Activated CD4-positive, alpha-beta T cell treated with anti-CD3 and anti-CD28 coated beads, Interleukin-10, Interleukin-2, amounts not matched to agents 100 ng/mL and 50 ng/mL, durations not matched to agents 16 hours and 8 hours (primary cell): ENCODE data around the gene PTGES.
"Not testable (repeated sequence)": the region's sequence is repeated elsewhere in the genome, so short reads cannot be mapped to it uniquely, and the experiment has no call there.

Source experiments
- DNase-seq: peaks from one replicate; pipeline ENCODE4 v3.0.0-alpha.2; 2020

Gene PTGES, protein sequence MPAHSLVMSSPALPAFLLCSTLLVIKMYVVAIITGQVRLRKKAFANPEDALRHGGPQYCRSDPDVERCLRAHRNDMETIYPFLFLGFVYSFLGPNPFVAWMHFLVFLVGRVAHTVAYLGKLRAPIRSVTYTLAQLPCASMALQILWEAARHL

DNA sequence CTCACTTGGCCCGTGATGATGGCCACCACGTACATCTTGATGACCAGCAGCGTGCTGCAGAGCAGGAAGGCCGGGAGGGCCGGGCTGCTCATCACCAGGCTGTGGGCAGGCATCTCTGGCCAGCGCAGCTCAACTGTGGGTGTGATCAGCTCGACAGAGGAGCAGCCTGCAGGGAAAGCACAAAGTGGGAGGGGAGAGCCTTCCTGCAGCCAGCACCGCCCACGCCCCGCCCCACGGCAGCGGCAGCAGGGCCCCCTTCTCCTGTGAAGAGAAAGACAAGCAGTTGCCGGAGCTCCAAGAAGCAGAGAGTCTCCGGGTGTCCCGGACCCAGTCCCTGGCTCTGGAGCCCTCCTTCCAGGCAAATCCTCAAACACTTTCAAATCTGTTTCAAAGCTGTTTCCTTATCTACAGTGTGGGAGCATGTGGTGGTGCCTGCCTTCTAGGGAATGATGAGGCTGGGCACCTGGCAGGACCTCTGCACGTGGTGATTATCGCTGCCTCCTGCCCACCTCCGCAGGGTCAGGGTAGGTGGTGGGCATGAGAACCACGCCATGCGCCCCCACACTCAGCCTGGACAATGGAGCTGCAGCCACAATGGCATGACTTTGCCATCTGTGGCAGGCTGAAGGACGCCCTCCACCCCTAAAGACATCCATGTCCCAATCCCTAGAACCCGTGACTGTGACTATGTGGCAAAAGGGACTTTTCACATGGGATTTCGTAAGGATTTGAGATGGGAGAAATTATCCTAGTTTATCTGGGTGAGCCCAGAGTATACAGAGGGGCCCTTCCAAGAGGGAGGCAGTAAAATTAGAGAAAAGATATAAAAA, at the start of gene PTGES:
PTGES (minus strand) TSS at position 143 of the 830 bp plus-strand sequence; CDS start at position 113, 30 bp downstream.
- peak; percentile 44 for DNase-seq

DNA sequence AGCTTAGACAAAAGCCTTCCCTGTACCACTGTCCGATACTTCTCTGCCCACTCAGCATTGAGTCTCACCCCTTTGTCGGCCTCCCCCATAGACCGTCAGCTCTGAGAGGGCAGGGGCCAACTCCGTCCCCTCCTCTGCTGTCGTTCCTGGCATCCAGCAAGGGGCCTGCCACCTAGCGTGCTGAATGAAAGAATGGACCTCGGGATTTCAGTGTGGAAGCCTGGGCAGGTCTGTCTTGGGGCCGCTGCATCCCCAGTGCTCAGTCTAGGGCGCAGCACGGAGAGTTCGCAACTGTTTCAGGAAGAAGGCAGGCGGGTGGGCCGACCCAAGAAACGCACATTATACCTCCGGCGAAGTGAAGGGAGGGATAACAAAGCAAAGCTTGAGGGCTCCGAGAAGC, 48.7 kb upstream of the PTGES start:
- DNase-seq: no peak

DNA sequence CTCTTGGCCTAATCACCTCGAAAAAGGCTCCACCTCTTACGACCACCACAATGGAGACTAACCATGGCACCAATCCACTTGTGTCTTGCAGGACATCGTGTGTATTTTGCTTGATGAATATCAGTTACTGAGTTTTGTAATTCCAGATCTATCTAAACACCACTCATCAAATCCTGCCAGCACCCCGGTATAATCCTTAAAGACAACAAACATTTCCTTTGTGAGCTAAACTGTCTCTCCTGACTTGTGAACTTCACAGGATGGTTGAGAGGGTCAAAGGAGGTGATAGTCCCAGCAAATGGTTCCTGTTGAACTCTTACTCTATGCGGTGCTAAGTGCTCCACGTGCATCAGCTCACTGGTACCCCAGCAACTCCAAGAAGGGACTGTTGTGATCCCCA, 46.1 kb upstream of the PTGES start:
- DNase-seq: no peak

DNA sequence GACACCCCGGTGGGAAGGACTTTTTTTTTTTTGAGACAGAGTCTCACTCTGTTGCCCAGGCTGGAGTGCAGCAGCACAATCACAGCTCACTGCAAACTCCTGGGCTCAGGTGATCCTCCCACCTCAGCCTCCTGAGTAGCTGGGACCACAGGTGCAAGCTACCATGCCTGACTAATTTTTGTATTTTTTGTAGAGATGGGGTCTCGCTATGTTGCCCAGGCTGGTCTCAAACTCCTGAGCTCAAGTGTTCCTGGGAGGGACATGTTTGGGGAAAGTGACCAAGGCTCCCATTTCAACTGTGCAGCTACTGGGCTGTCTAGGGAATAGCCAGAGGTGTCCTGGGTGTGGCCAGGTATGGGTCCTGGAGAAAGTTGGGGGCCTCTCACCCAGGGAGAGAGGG, 43.2 kb upstream of the PTGES start:
- not testable (repeated sequence) for DNase-seq

DNA sequence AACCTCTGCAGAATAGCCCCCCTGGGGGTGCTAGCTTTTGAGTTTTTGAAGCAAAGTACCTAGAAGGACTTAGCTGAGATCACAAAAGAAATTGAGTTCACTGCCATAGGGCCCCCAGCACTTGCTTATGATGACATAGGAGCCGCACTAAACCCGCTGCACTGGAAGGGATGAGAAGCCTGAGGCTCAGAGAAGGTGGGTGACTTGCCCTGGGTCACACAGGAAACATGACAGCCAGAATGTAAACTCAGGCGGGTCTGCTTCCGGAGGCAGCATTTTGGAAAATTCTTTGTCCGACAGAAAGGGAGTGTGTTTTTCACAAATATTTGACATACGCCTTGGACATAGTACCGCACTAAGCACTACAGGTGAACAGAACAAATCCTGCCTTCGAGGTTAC, 41.7 kb upstream of the PTGES start:
- no peak for DNase-seq

DNA sequence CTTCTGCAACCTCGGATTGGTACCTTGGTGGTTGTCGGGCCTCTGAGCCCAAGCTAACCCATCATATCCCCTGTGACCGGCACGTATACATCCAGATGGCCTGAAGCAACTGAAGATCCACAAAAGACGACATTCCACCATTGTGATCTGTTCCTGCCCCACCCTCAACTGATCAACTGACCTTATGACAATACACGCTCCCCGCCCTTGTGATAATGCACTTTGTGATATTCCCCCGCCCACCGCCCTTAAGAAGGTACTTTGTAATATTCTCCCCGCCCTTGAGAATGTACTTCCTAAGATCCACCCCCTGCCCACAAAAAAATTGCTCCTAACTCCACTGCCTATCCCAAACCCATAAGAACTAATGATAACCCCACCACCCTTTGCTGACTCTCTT, 33.6 kb upstream of the PTGES start:
- DNase-seq: no peak

DNA sequence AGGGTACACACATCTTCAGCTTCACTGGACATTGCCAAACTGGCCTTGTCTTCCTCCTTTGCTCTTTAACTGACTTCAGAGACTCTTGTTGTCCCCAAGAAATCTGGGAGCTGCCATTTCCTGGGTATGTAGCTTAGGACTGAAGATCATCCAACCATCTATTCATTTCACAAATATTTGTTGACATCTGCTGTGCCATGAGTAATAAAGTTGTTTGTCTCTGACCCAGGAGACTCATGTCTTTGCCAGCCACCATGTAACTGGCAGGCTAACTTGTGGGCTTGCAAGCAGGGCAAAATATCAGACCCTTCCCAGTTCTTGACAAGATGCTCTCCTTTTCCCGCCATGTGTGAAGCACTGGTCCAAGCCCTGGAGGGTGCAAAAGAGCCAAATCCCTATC, 33.0 kb upstream of the PTGES start:
- DNase-seq: no peak

DNA sequence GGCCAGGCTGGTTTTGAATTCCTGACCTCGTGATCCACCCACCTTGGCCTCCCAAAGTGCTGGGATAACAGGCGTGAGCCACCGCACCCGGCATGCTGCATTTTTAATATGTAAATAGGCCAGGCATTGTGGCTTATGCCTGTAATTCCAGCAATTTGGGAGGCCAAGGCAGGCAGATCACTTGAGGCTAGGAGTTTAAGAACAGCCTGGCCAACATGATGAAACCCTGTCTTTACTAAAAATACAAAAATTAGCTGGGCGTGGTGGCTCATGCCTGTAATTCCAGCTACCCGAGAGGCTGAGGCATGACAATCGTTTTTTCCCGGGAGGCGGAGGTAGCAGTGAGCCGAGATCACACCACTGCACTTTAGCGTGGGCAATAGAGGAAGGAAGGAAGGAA, 32.1 kb upstream of the PTGES start:
- not testable (repeated sequence) for DNase-seq

DNA sequence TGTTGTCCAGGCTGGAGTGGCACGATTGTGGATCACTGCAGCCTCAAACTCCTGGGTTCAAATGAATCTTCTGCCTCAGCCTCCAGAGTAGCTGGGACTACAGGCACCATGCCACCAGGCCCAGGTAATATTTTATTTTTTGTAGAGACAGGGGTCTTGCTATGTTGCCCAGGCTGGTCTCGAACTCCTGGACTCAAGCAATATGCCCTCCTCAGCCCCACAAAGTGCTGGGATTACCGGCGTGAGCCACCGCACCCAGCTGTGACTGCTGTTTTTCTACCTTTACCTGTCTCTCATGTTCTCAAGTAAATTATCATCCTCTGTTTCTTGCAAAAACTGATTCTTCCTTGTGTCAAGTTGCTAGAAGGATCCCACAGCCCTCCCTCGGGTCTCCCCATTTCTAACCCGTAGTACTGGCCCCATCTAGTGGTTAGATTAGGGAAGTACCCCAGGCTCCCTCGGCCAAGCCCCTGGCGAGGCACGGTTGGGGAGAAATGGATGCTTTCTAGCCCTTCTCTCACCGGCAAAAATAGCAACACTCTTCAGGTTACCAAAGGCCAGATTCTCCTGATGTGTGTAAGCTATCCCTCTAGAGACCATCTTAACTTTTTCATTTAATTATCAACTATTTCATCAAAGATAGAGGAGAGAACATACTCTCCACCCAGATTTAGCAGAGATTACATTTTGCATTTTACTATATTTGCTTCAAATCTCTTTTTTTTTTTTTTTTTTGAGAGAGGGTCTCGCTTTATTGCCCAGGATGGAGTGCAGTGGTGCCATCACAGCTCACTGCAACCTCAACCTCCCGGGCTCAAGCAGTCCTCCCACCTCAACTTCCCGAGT, 30.9 kb upstream of the PTGES start:
- peak; percentile 81 for DNase-seq

DNA sequence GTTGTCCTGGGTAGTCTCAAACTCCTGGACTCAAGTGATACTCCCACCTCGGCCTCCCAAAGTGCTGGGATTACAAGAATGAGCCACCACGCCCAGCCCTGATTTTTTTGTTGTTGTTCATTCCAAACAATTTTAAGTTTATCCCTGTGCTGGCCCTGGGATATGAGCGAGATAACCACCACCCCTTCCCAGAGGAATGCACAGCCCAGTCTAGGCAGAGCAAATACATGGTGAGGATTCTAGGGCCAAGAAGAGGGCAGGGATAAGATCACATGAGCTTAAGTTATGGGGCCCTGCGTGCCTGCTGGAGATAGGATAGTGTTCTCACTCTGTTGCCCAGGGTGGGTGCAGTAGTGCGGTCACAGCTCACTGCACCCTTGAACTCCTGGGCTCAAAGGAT, 29.1 kb upstream of the PTGES start:
- no peak for DNase-seq

DNA sequence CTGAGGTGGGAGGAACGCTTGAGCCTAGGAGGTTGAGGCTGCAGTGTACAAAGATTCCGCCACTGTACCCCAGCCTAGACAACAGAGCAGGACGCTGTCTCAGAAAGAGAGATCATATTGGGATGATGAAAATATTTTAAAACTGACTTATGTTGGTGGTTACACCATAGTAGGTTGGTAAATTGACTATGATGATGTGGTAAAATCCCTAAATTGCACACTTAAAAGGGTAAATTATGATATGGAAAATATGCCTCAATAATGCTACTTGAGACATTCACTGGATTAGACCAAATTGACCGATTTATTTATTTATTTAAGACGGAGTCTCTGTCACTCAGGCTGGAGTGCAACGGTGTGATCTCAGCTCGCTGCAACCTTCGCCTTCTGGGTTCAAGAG, 28.3 kb upstream of the PTGES start:
- DNase-seq: no peak

DNA sequence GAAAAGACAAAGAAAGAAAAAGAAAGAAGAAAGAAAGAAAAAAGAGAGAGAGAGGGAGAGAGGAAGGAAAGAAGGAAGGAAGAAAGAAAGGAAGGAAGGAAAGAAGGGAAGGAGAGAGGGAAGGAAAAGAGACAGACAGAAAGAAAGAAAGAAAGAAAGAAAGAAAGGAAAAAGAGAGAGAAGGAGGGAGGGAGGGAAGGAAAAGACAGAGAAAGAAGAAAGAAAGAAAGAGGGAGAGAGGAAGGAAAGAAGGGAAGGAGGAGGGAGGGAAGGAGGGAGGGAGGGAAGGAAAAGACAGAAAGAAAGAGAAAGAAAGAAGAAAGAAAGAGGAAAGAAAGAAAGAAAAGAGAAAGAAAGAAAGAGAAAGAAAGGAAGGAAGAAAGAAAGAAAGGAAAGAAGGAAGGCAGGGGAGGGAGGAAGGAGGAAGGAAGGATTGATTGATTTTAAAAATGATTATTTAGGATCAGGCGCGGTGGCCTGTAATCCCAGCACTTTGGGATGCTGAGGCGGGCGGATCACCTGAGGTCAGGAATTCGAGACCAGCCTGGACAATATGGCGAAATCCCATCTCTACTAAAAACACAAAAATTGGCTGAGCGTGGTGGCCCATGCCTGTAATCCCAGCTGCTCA, 26.8 kb upstream of the PTGES start:
- DNase-seq: no peak

DNA sequence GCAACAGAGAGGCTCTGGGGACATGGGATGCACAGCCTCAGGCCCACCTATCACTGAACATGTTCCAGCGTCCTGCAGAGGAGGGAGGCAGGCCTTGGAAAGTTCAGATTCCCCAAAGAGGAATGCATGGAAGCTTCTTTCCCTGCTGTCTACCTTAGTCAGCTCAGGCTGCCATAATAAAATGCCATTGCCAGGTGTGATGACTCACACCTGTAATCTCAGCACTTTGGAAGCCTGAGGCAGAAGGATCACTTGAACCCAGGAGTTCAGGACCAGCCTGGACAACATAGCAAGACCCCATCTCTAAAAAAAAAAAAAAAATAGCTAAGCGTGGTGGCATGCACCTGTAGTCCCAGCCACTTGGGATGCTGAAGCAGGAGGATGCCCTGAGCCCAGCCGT, 25.6 kb upstream of the PTGES start:
- no peak for DNase-seq

DNA sequence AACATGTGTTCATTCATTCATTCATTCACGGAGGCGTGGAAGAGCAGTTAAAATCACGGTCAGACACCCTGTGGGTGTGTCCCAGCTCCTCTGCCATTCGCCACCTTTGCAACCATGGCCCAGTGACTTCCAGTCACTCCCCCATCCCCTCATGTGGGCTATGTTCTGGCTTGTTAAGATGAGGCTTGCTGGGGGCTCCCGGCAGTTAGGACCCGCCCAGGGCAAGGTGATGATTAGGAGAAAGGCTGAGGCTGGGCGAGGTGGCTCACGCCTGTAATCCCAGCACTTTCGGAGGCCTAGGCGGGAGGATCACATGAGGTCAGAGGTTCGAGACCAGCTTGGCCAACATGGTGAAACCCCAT, 24.9 kb upstream of the PTGES start:
- DNase-seq: no peak

DNA sequence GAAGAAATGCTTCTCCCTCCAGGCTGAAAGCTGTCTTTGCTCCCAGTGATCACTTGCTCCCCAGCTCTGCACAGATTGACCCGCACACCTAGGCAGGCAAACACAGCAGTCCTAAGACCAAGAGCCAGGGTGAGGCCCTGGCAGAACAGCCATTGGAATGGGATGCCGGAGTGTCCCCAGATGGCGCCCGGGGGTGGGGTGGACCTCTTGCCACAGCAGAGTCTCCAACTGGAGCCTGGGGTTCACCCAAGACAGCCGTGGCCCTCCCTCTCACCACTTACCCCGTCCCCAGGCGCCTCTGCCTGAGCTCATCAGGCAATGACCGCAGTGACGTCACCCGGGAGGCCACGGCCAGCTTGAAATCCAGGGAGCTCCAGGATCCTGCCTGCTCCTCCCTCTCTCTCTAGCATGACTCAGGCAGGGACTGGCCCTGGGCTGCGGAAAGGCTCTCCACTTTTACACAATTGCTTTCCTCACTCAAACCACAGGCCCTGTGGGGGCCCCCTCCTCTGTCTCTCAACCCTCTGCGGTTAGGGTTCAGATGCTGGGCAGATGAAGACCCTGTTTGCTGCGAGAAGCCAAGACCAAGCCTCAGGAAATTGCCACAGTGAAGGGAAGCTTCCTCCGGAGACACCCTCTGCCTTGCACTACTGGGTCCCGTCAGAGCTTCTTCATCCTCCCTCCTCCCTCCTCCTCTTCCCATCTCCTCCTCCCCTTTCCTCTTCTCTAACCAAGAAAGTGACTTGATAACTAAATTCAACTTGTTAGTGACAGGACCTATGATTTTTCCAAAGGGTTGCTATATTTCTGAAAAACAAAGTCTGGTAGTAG, 24.3 kb upstream of the PTGES start:
- peak; percentile 52 for DNase-seq

DNA sequence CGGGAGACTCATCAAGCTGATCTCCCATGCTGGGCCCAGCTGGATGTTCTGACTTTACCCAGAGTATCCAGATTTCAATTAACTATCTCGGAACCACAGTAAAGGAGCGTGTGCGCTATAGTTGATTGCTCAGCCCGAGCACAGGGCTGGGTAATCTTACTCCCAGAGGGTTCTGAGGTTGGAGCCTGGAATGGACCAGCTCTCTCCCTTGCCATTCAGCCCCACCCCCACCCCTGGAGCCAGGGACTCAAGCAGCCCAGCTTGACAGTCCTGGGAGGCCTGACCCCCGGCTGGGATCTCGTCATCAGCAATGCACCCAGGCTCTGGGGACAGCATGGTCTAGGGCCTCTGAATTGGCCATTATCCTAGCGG, 23.7 kb upstream of the PTGES start:
- no peak for DNase-seq

DNA sequence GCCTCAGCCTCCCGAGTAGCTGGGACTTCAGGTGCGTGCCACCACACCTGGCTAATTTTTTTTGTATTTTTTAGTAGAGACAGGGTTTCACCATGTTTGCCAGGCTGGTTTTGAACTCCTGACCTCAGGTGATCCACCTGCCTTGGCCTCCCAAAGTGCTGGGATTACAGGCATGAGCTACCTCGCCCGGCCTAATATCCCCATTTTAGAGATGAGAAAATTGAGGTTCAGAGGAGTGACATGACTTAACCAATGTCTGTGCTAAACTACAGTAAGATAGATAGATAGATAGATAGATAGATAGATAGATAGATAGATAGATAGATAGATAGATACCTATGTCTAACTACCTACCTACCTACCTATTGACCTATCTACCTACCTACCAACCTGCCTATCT, 23.3 kb upstream of the PTGES start:
- DNase-seq: not testable (repeated sequence)

DNA sequence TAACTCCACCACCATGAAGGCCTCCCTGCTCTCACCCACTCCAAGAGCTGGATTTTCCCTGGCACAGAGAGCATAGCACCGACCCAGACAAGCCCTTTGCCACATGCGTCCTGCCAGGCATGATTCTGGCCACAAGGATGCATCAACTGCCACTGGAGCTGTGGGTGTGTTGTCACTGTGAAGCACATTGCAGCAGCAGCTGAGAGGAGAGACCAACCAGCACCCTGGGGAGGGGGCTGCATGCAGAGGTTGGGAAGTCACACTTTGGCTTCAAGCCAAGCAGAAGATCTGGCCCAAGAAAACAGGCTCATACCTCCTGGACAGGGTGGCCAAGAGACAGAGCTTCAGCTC, 22.6 kb upstream of the PTGES start:
- DNase-seq: no peak

DNA sequence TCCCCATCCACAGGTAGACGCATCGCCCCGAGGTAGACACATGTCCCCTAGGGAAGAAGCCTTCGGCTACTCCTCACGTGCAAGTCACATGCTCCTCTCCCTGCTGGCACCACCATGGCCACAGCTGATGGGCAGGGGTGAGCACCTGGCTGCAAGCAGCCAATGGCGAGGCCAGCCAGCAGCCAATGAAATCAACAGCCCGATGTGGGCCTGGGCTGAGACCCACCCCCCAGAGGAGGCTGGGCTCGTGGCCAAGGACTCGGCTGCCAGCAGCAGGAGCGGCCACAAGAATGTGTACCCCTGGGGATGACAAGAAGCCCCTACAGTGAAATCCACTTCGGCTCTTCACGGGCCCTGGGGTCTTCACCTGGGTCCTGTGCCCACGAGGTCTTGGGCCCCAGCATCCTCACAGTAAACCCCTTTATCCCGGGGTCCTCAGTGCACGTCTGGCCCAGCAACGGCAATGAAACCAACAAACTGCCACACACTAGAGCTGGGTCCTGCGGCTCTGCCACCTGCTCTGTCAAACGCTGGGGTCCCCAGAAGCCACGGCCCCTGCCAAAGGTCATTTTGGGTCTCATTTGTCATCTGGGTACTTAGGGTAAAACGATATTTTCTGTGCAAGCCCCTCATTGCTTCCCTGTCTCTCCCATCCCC, 22.1 kb upstream of the PTGES start:
- no peak for DNase-seq

DNA sequence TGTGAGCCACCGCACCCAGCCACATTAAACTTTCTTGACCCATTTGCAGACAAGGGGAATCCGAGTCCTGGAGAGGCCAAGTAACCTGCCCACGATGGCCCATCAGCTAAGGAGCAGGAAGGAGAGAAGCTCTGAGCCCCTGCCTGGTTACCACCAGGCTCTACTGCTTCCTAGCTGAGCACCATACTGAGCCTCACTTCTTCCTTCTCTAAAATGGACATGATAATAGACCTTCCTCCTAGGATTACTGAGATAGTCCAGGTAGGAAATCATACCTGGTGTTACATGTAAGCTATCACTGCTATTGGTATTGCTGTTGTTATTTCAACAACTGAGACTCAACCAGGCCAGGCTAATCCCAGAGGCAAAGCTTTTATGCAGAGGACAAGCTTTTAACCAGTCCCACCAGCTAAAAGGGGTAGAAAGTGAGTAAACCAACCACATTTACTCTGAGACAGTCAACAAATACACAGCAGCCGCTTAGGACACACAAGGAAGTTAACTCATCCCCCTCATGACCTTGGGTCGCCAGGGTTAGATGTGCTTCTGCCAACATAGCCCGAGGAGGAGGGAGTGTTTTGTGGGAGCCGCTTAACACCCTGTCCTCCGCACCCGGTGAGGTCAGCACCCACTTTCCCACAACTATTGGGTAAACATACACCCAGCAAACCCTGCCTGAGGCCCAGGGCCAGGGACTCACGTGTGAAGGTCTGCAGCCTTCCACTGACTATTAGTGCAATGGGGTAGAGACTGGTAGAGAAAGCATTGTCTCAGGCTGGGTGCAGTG, 20.6 kb upstream of the PTGES start:
- no peak for DNase-seq

DNA sequence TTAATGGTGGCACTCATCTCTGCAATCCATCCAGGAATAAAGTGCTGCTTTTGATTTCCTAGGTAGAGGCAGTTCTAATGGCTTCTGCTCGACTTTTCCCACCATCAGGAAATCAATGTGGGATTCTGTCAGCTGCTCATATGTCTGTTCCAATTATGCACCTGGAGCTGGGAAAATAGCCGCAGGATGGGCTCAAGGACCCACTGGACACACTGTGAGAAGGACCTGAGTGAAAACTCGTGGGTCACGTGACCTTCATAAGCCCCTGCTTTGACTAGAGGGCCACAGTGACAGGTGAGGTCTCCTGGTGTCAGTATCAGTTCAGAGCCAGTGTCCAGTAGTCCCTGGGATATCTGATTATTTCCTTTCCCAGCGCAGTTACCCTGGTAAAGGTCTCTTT, 17.9 kb upstream of the PTGES start:
- no peak for DNase-seq
